ENCODE measurements around the gene KLHDC4. TPM values are rescaled to one million over a fixed set of nuclear protein-coding genes. Genes with fewer than 3 reads are reported as not detected.
"Not testable (repeated sequence)": the region's sequence is repeated elsewhere in the genome, so short reads cannot be mapped to it uniquely, and the experiment has no call there.

KLHDC4 gene
- polyA plus RNA-seq, 3 donors = 11.2 to 26.4 (median 12.6) TPM

DNA sequence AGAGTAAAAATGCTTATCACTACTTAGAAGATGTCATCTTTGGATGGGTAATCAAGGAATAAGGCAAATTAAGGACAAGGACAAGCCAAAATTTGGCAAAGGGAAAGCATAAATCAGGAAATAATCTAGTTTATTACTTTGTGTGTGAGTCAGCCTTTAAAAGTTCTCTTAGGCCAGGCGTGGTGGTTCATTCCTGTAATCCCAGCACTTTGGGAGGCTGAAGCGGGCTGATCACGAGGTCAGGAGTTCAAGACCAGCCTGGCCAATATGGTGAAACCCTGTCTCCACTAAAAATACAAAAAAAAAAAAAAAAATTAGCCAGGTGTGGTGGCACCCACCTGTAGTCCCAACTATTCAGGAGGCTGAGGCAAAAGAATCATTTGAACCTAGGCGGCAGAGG, 1.7 kb upstream of the KLHDC4 start:
- H3K4me3 ChIP-seq (replicated peaks in 1 of 3; ENCODE audit: low read depth in 2 of 3, low read length in 3 of 3); H3K27ac ChIP-seq (ENCODE audit: low read depth in 1 of 2, low read length in 2 of 2); H2AFZ ChIP-seq (ENCODE audit: insufficient read depth, low read depth, low read length, poor library complexity, severe bottlenecking); H3K4me2 ChIP-seq (replicated peaks; ENCODE audit: extremely low read depth, low read length, poor library complexity, severe bottlenecking); H3K4me3 Mint-ChIP-seq; H3K9me3 Mint-ChIP-seq; H3K27me3 Mint-ChIP-seq (ENCODE audit: low read depth in 3 of 3); H3K9ac ChIP-seq (ENCODE audit: insufficient read depth, low read length, poor library complexity, severe bottlenecking); H3K9me3 ChIP-seq (replicated peaks in 1 of 2; ENCODE audit: control insufficient read depth in 1 of 2, insufficient read depth in 1 of 2, low read length in 2 of 2); DNase-seq; H3K27me3 ChIP-seq (ENCODE audit: control insufficient read depth in 2 of 2, insufficient read depth in 2 of 2, low read length in 2 of 2); H4K20me1 ChIP-seq (ENCODE audit: insufficient read depth, low read length); H3K27ac Mint-ChIP-seq: not testable (repeated sequence)
- Mint-ChIP-seq H3K4me1 (peaks cover 19% of the 10 kb centered on the region), H3K36me3 (peaks cover 11 to 15% of the 10 kb centered on the region in 2 donors)
- Histone ChIP-seq H3K36me3 (replicated peaks in 1 of 2; ENCODE audit: control insufficient read depth in 1 of 2, insufficient read depth in 2 of 2, low read length in 2 of 2) (peaks cover 0 to 14% of the 10 kb centered on the region in 2 donors), H3K79me2 (ENCODE audit: insufficient read depth, low read length) (peaks cover 27% of the 10 kb centered on the region), H3K4me1 (ENCODE audit: control insufficient read depth in 1 of 2, insufficient read depth in 2 of 2, low read length in 2 of 2) (peaks cover 13 to 18% of the 10 kb centered on the region in 2 donors)
- intact Hi-C loops (cut with micrococcal nuclease) = loop anchor here (5.0 kb wide), 1 partner anchor 805 kb away; the partner anchor contains the start of gene ZC3H18 (in 2 of the 2)
- no CpG with 5 or more reads among the region's 4 CpGs for WGBS (ENCODE audit: insufficient coverage)

DNA sequence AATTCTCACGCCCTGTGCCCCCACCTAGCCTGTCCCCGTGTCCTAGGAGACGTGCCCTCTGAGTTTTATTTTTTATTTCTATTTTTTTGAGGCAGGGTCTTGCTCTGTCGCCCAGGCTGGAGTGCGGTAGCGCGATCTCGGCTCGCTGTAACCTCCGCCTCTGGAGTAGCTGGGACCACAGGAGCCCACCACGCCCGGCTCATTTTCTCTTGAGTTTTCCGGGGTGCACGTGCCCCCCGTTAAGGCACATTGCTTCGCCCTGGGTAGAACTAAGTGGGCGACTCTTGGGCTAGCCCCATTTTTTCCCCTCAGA, 655 bp upstream of the KLHDC4 start:
- Histone ChIP-seq H3K36me3 (replicated peaks in 1 of 2; ENCODE audit: control insufficient read depth in 1 of 2, insufficient read depth in 2 of 2, low read length in 2 of 2) (peaks cover 3 to 24% of the 10 kb centered on the region in 2 donors), H3K27me3 (ENCODE audit: control insufficient read depth in 2 of 2, insufficient read depth in 2 of 2, low read length in 2 of 2) (no peaks in the 10 kb centered on the region), H2AFZ (ENCODE audit: insufficient read depth, low read depth, low read length, poor library complexity, severe bottlenecking) (peak overlapping the region; percentile 96), H4K20me1 (ENCODE audit: insufficient read depth, low read length) (no peaks in the 10 kb centered on the region), H3K4me2 (replicated peaks; ENCODE audit: extremely low read depth, low read length, poor library complexity, severe bottlenecking) (peak overlapping the region; percentile 87), H3K27ac (ENCODE audit: low read depth in 1 of 2, low read length in 2 of 2) (peak overlapping the region; percentile 79 to 92), H3K4me3 (replicated peaks in 1 of 3; ENCODE audit: low read depth in 2 of 3, low read length in 3 of 3) (peak overlapping the region; percentile 79 to 93 (median 86)), H3K9me3 (replicated peaks in 1 of 2; ENCODE audit: control insufficient read depth in 1 of 2, insufficient read depth in 1 of 2, low read length in 2 of 2) (no peaks in the 10 kb centered on the region), H3K4me1 (ENCODE audit: control insufficient read depth in 1 of 2, insufficient read depth in 2 of 2, low read length in 2 of 2) (peaks cover 13 to 18% of the 10 kb centered on the region in 2 donors), H3K79me2 (ENCODE audit: insufficient read depth, low read length) (peaks cover 27% of the 10 kb centered on the region), H3K9ac (ENCODE audit: insufficient read depth, low read length, poor library complexity, severe bottlenecking) (peak overlapping the region; percentile 87)
- TF ChIP-seq, protein P1, sequence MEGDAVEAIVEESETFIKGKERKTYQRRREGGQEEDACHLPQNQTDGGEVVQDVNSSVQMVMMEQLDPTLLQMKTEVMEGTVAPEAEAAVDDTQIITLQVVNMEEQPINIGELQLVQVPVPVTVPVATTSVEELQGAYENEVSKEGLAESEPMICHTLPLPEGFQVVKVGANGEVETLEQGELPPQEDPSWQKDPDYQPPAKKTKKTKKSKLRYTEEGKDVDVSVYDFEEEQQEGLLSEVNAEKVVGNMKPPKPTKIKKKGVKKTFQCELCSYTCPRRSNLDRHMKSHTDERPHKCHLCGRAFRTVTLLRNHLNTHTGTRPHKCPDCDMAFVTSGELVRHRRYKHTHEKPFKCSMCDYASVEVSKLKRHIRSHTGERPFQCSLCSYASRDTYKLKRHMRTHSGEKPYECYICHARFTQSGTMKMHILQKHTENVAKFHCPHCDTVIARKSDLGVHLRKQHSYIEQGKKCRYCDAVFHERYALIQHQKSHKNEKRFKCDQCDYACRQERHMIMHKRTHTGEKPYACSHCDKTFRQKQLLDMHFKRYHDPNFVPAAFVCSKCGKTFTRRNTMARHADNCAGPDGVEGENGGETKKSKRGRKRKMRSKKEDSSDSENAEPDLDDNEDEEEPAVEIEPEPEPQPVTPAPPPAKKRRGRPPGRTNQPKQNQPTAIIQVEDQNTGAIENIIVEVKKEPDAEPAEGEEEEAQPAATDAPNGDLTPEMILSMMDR (IDR thresholded peaks at IDR 0.05) = no peak
- Mint-ChIP-seq H3K4me1 (peaks cover 22% of the 10 kb centered on the region), H3K4me3 (peak overlapping the region; percentile 100), H3K36me3 (peaks cover 20 to 24% of the 10 kb centered on the region in 2 donors), H3K27ac (peak overlapping the region; percentile 33 to 99 (median 97)), H3K27me3 (ENCODE audit: low read depth in 3 of 3) (peaks cover 2 to 10% (median 2%) of the 10 kb centered on the region in 3 donors), H3K9me3 (peaks cover 0 to 2% (median 0%) of the 10 kb centered on the region in 7 donors)
- no peak for DNase-seq
- intact Hi-C loops (cut with micrococcal nuclease) = loop anchor here (5.0 kb wide), 1 partner anchor 806 kb away; the partner anchor contains the start of gene ZC3H18 (in 2 of the 2)
- 52% methylated on average over 16 of the region's 17 CpGs for WGBS (ENCODE audit: insufficient coverage)

All from CD14-positive monocyte (primary cell).